Parathyroid adenoma (tissue), 2 donors: ENCODE measurements around the gene CMTM2.
"Not testable (repeated sequence)": the region's sequence is repeated elsewhere in the genome, so short reads cannot be mapped to it uniquely, and the experiment has no call there.

Experiments
- H2AFZ ChIP-seq: fragments of 300-600 bp; sonication (generic); one replicate; pipeline ENCODE4 v1.7.0; 2017; ENCODE audit warnings: antibody characterized with exemption, mild to moderate bottlenecking
- H3K27ac ChIP-seq: fragments of 300-600 bp; sonication (generic); one replicate; pipeline ENCODE4 v1.7.0; 2017
- H3K27me3 ChIP-seq: fragments of 300-600 bp; sonication (generic); one replicate; pipeline ENCODE4 v1.7.0; 2017; ENCODE audit warnings: low read length; ENCODE audit not compliant: control insufficient read depth, insufficient read depth
- H3K36me3 ChIP-seq: fragments of 300-600 bp; sonication (generic); one replicate; pipeline ENCODE4 v1.7.0; 2017; ENCODE audit warnings: low read length; ENCODE audit not compliant: control insufficient read depth, insufficient read depth
- H3K4me1 ChIP-seq: fragments of 300-600 bp; sonication (generic); one replicate; pipeline ENCODE4 v1.7.0; 2017; ENCODE audit warnings: control low read depth
- H3K4me2 ChIP-seq: fragments of 300-600 bp; sonication (generic); one replicate; pipeline ENCODE4 v1.7.0; 2017; ENCODE audit warnings: low read length
- H3K4me3 ChIP-seq: fragments of 300-600 bp; sonication (generic); one replicate; pipeline ENCODE4 v1.7.0; 2017; ENCODE audit warnings: low read depth, low read length
- H3K79me2 ChIP-seq: fragments of 300-600 bp; sonication (generic); one replicate; pipeline ENCODE4 v1.7.0; 2017; ENCODE audit warnings: control low read depth
- H3K9ac ChIP-seq: fragments of 300-600 bp; sonication (generic); one replicate; pipeline ENCODE4 v1.7.0; 2017; ENCODE audit warnings: mild to moderate bottlenecking
- H3K9me3 ChIP-seq: fragments of 300-600 bp; sonication (generic); one replicate; pipeline ENCODE4 v1.7.0; 2017; ENCODE audit warnings: low read length; ENCODE audit not compliant: control insufficient read depth
- TF ChIP-seq, protein P1 (sequence below): fragments of 300-600 bp; sonication (generic); IDR thresholded peaks from one replicate; pipeline ENCODE4 v1.7.0; 2017; ENCODE audit warnings: antibody characterized with exemption, mild to moderate bottlenecking
- donor health status: primary hyperparathyroidism.

The CMTM2 gene

DNA sequence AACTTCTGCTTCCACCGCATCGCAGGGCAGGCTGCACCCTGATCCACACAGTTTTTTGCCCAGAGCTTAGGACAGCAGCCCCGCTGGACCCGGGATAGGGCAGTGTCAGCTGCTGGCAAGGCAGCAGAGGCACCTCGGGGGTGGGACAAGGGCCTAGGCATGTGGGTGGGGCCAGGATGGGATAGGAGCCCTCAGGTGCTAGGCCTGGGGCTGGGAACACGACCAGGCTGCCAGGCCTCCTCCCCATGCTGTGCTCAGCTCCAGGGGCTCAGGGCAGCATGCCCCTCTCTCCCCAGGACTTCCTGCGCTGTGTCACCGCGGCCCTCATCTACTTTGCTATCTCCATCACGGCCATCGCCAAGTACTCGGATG is 29.9 kb downstream of the CMTM2 start:
- no peak overlapping the region for H2AFZ ChIP-seq
- H3K4me3 ChIP-seq = no peak overlapping the region
- TF ChIP-seq, protein P1, sequence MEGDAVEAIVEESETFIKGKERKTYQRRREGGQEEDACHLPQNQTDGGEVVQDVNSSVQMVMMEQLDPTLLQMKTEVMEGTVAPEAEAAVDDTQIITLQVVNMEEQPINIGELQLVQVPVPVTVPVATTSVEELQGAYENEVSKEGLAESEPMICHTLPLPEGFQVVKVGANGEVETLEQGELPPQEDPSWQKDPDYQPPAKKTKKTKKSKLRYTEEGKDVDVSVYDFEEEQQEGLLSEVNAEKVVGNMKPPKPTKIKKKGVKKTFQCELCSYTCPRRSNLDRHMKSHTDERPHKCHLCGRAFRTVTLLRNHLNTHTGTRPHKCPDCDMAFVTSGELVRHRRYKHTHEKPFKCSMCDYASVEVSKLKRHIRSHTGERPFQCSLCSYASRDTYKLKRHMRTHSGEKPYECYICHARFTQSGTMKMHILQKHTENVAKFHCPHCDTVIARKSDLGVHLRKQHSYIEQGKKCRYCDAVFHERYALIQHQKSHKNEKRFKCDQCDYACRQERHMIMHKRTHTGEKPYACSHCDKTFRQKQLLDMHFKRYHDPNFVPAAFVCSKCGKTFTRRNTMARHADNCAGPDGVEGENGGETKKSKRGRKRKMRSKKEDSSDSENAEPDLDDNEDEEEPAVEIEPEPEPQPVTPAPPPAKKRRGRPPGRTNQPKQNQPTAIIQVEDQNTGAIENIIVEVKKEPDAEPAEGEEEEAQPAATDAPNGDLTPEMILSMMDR = no peak
- no peak overlapping the region for H3K9ac ChIP-seq
- no peaks in the 10 kb centered on the region for H3K9me3 ChIP-seq
- H3K79me2 ChIP-seq = peaks cover 8% of the 10 kb centered on the region
- H3K4me1 ChIP-seq = peaks cover 15% of the 10 kb centered on the region
- H3K4me2 ChIP-seq = no peak overlapping the region
- no peak overlapping the region for H3K27ac ChIP-seq
- no peaks in the 10 kb centered on the region for H3K36me3 ChIP-seq
- H3K27me3 ChIP-seq = no peaks in the 10 kb centered on the region

DNA sequence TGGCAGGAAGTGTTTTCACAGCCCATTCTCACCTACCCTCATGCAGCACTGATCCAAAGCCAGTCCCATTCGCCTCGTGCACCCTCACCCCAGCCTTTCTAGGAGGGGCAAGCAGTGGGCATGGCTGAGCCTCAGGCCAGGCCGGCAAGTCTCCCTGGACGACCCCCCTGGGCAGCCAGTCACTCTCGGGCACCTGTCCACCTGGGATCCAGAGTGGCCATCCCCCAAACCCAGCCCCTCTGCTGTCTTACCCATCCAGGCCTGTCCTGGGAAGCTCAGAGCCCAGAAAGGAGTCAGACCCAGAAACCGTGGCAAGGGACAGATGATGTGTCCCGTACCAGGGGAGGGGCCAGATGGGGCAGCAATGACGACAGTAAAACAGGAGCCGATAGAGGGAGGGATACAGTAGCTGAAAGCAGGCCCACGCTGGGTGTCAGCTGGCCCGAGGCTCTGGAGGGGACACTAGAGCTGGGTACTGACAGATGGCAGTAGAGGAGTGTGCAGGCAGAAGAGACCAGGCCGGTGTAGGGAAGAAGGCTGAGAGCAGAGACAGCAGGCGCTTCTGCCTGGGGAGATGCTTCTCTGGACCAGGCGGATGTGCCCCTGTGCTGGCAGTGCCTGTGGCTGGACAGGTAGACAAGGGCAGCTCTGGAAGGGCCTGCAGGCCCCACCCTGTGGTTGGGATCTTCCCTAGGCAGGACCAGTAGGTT is 31.0 kb downstream of the CMTM2 start:
- Histone ChIP-seq H2AFZ (no peak overlapping the region), H3K4me2 (no peak overlapping the region), H3K36me3 (no peaks in the 10 kb centered on the region), H3K9ac (no peak overlapping the region), H3K27me3 (no peaks in the 10 kb centered on the region), H3K9me3 (no peaks in the 10 kb centered on the region), H3K79me2 (peaks cover 13% of the 10 kb centered on the region), H3K4me3 (no peak overlapping the region), H3K4me1 (peaks cover 15% of the 10 kb centered on the region), H3K27ac (no peak overlapping the region)
- TF ChIP-seq, protein P1 = no peak

DNA sequence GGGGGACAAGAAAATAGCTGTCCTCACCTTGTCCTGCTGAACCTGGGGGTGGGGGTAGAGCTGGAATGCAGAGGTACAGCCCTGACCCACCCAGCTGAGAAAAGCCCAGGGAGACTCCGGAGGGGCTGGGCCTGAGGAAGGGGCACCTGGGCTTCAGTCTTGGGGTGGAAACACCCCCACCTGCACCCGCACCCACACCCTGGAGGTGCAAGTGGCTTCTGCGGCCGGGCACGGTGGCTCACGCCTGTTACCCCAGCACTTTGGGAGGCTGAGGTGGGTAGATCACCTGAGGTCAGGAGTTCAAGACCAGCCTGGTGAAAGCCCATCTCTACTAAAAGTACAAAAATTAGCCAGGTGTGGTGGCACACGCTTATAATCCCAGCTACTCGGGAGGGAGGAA is 32.6 kb downstream of the CMTM2 start:
- not testable (repeated sequence) for H2AFZ ChIP-seq, H3K4me2 ChIP-seq, H3K9ac ChIP-seq, H3K4me3 ChIP-seq, H3K27ac ChIP-seq, H3K9me3 ChIP-seq, H3K27me3 ChIP-seq, H3K36me3 ChIP-seq
- Histone ChIP-seq H3K4me1 (peaks cover 22% of the 10 kb centered on the region), H3K79me2 (peaks cover 16% of the 10 kb centered on the region)

DNA sequence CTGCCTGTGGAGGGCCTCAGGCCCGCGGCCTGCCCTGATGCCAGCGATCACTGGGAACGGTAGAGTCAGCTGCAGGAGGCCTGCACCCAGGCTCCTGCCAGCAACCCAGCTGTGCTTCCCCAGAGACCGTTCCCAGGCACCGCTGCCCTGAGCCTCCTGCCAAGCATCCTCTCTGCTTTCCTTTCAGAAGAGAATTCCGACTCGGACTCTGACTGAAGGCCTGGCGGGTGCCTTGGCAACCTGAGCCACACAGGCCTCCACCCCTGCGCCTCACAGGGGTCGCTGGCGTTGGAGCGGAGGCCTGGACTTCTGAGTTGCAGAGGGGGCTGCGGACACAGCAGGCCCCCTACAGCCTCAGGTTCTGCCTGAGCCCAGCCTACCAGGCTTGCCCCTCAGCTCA is 33.2 kb downstream of the CMTM2 start:
- no peaks in the 10 kb centered on the region for H3K9me3 ChIP-seq
- no peak overlapping the region for H3K9ac ChIP-seq
- H3K4me3 ChIP-seq = no peak overlapping the region
- no peaks in the 10 kb centered on the region for H3K36me3 ChIP-seq
- H3K4me2 ChIP-seq = no peak overlapping the region
- no peak overlapping the region for H2AFZ ChIP-seq
- H3K79me2 ChIP-seq = peaks cover 16% of the 10 kb centered on the region
- H3K27ac ChIP-seq = no peak overlapping the region
- peaks cover 23% of the 10 kb centered on the region for H3K4me1 ChIP-seq
- TF ChIP-seq, protein P1 = no peak
- H3K27me3 ChIP-seq = no peaks in the 10 kb centered on the region

DNA sequence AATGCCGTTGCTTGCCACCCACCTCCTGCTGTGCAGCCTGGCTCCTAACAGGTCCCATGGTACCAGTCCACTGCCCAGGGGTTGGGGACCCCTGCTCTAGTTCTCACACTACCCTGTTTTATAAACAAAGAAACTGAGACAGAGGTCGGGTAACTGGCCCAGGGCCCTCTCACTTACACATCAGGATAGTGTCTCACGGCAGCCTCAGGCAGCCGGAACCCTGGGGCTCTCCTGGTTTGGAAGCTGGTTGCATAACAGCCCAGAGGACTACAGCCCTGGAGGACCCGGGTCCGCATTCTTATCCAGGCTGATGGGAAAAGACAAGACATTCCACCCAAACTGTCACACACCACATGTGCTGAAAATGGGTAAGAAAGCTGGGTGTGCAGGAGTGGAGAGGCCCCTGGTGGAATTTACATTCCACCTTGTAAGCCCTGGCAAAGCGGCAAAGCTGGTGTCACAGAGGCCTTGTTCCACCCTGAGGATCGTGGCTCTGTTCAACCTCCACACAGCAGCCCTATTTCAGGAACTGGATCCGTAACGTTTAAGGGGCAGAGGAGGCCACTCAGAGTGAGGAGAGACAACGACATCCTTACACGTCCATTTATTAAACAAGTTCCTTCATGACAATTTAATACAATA is 35.0 kb downstream of the CMTM2 start:
- Histone ChIP-seq H2AFZ (no peak overlapping the region), H3K4me2 (no peak overlapping the region), H3K27ac (no peak overlapping the region), H3K79me2 (peaks cover 16% of the 10 kb centered on the region), H3K4me3 (no peak overlapping the region), H3K9me3 (no peaks in the 10 kb centered on the region), H3K27me3 (no peaks in the 10 kb centered on the region), H3K4me1 (peaks cover 29% of the 10 kb centered on the region), H3K9ac (no peak overlapping the region), H3K36me3 (no peaks in the 10 kb centered on the region)
- TF ChIP-seq, protein P1 = no peak
